Omental fat pad (tissue), 4 donors: ENCODE results near the gene DMWD. TPM values are rescaled to one million over a fixed set of nuclear protein-coding genes. Genes with fewer than 3 reads are reported as not detected.

Source experiments
- ATAC-seq: fragments of 150-250 bp; one replicate; pipeline ENCODE4 v1.9.1; 2016; ENCODE audit warnings: mild to moderate bottlenecking, moderate library complexity; ENCODE audit not compliant: low FRiP score
- DNase-seq: peaks from one replicate; pipeline ENCODE4 v3.0.0-alpha.2; 2019; ENCODE audit warnings: low spot score
- total RNA-seq, 4 donors: library from RNA; depleted of rRNA; stranded (reverse); fragments of >200 nt; gene quantifications; one replicate each; pipeline ENCODE4 v1.1.0, GENCODE V29; 2016
- TF ChIP-seq, protein P1 (sequence below), 3 donors: fragments of 450-650 bp; IDR thresholded peaks; one replicate each; pipeline ENCODE4 v1.5.1; 2016 to 2017; ENCODE audit warnings: antibody characterized with exemption in 3 of 3, mild to moderate bottlenecking in 3 of 3, moderate library complexity in 2 of 3

Gene DMWD
- total RNA-seq, 4 donors from 2014 or later, result 26.2 to 42.5 (median 35.9) TPM

GRCh38 chr19:45822716-45823115 lies 30.1 kb upstream of the DMWD start:
- DNase-seq, result no peak
- TF ChIP-seq, protein P1, sequence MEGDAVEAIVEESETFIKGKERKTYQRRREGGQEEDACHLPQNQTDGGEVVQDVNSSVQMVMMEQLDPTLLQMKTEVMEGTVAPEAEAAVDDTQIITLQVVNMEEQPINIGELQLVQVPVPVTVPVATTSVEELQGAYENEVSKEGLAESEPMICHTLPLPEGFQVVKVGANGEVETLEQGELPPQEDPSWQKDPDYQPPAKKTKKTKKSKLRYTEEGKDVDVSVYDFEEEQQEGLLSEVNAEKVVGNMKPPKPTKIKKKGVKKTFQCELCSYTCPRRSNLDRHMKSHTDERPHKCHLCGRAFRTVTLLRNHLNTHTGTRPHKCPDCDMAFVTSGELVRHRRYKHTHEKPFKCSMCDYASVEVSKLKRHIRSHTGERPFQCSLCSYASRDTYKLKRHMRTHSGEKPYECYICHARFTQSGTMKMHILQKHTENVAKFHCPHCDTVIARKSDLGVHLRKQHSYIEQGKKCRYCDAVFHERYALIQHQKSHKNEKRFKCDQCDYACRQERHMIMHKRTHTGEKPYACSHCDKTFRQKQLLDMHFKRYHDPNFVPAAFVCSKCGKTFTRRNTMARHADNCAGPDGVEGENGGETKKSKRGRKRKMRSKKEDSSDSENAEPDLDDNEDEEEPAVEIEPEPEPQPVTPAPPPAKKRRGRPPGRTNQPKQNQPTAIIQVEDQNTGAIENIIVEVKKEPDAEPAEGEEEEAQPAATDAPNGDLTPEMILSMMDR (IDR thresholded peaks at IDR 0.05), result no peak
- no peak for ATAC-seq

GRCh38 chr19:45821570-45821969 lies 28.9 kb upstream of the DMWD start:
- DNase-seq, result no peak
- TF ChIP-seq, protein P1 (IDR thresholded peaks at IDR 0.05), result no peak
- no peak for ATAC-seq

DNA sequence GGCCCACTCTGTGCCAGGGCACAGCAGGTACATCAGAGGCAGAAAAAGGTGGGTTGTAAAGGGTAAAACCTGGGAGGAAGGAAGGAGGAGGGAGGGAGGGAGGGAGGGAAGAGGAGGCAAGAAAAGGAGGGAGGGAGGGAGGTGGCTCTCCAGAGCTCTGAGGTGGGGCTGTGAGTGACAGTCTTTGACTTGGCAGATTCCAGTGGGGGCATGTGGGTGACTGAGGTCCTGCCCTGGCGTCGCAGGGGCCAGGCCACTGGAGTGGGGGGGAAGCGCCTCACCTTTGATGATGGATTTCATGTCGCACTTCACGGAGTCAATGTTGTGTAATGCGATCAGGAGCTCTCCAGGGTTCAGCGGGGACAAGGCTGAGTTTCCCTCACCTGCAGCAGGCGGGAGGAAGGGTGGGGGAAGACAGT lies 28.5 kb upstream of the DMWD start:
- TF ChIP-seq, protein P1 (IDR thresholded peaks at IDR 0.05), result no peak
- DNase-seq (no peak), ATAC-seq (no peak)

GRCh38 chr19:45820413-45821102 lies 27.9 kb upstream of the DMWD start:
- TF ChIP-seq, protein P1 (IDR thresholded peaks at IDR 0.05), result no peak
- no peak for ATAC-seq
- DNase-seq, result no peak

GRCh38 chr19:45819769-45820168 lies 27.1 kb upstream of the DMWD start:
- TF ChIP-seq, protein P1 (IDR thresholded peaks at IDR 0.05), result no peak
- DNase-seq (no peak), ATAC-seq (no peak)

- DNase-seq (no peak), ATAC-seq (no peak)
- TF ChIP-seq, protein P1 (IDR thresholded peaks at IDR 0.05), result no peak
These were observed 25.2 kb upstream of the DMWD start for GRCh38 chr19:45817725-45818301.
